Stimulated activated CD4-positive, alpha-beta T cell treated with anti-CD3 and anti-CD28 coated beads, Interleukin-12 subunit alpha, Interleukin-12 subunit beta, amount 100 ng/mL, for 4 hours (primary cell): ENCODE data around the gene CALD1.

Experiments used
- DNase-seq: peaks from one replicate; pipeline ENCODE4 v3.0.0-alpha.2; 2020

CALD1 gene

GRCh38 chr7:134766779-134767519 lies 12.5 kb upstream of the CALD1 start:
- DNase-seq: no peak

- DNase-seq: no peak
These were observed 11.8 kb upstream of the CALD1 start for GRCh38 chr7:134767520-134768168.

- DNase-seq: no peak
These were observed 11.2 kb upstream of the CALD1 start for GRCh38 chr7:134768243-134768642.

- DNase-seq: no peak
These were observed 8.8 kb upstream of the CALD1 start for GRCh38 chr7:134770676-134771075.

- no peak for DNase-seq
These were observed 8.3 kb upstream of the CALD1 start for GRCh38 chr7:134771111-134771510.

GRCh38 chr7:134771889-134772288 lies 7.5 kb upstream of the CALD1 start:
- DNase-seq: no peak

- DNase-seq: no peak
These were observed 7.0 kb upstream of the CALD1 start for GRCh38 chr7:134772401-134772800.

GRCh38 chr7:134773164-134773563 lies 6.3 kb upstream of the CALD1 start:
- no peak for DNase-seq

- DNase-seq: no peak
These were observed 5.3 kb upstream of the CALD1 start for GRCh38 chr7:134774119-134774518.

GRCh38 chr7:134777470-134777869 lies 2.0 kb upstream of the CALD1 start:
- no peak for DNase-seq

GRCh38 chr7:134777908-134778580 lies 1.4 kb upstream of the CALD1 start:
- DNase-seq: no peak

GRCh38 chr7:134779741-134780065 lies 269 bp downstream of the CALD1 start:
- DNase-seq: no peak

- DNase-seq: no peak
These were observed 863 bp downstream of the CALD1 start for GRCh38 chr7:134780166-134780828.

- DNase-seq: no peak
These were observed 1.7 kb downstream of the CALD1 start for GRCh38 chr7:134781171-134781570.

- DNase-seq: no peak
These were observed 2.7 kb downstream of the CALD1 start for GRCh38 chr7:134782121-134782623.

- DNase-seq: no peak
These were observed 4.0 kb downstream of the CALD1 start for GRCh38 chr7:134783294-134784069.

- DNase-seq: no peak
These were observed 5.0 kb downstream of the CALD1 start for GRCh38 chr7:134784251-134785049.

GRCh38 chr7:134785842-134786241 lies 6.4 kb downstream of the CALD1 start:
- no peak for DNase-seq

- DNase-seq: no peak
These were observed 7.6 kb downstream of the CALD1 start for GRCh38 chr7:134787064-134787463.

- DNase-seq: no peak
These were observed 8.3 kb downstream of the CALD1 start for GRCh38 chr7:134787720-134788119.

GRCh38 chr7:134788191-134788590 lies 8.8 kb downstream of the CALD1 start:
- no peak for DNase-seq
